GM18511 (cell line): ENCODE measurements around the gene SPATA31C1.
"Not testable (repeated sequence)": the region's sequence is repeated elsewhere in the genome, so short reads cannot be mapped to it uniquely, and the experiment has no call there.

Experiments used
- ATAC-seq: cut with Tn5 transposase; IDR thresholded peaks from one replicate; pipeline ENCODE4 v1.9.1; 2021; ENCODE audit warnings: mild to moderate bottlenecking, moderate library complexity; ENCODE audit not compliant: unreplicated experiment

SPATA31C1 gene

GRCh38 chr9:87886210-87886932 lies 31.4 kb upstream of the SPATA31C1 start:
- no peak for ATAC-seq

- no peak for ATAC-seq
Measured at GRCh38 chr9:87886933-87887505, 30.7 kb upstream of the SPATA31C1 start.

GRCh38 chr9:87887661-87888480 lies 29.9 kb upstream of the SPATA31C1 start:
- ATAC-seq: no peak

GRCh38 chr9:87888501-87888900 lies 29.3 kb upstream of the SPATA31C1 start:
- ATAC-seq: no peak

DNA sequence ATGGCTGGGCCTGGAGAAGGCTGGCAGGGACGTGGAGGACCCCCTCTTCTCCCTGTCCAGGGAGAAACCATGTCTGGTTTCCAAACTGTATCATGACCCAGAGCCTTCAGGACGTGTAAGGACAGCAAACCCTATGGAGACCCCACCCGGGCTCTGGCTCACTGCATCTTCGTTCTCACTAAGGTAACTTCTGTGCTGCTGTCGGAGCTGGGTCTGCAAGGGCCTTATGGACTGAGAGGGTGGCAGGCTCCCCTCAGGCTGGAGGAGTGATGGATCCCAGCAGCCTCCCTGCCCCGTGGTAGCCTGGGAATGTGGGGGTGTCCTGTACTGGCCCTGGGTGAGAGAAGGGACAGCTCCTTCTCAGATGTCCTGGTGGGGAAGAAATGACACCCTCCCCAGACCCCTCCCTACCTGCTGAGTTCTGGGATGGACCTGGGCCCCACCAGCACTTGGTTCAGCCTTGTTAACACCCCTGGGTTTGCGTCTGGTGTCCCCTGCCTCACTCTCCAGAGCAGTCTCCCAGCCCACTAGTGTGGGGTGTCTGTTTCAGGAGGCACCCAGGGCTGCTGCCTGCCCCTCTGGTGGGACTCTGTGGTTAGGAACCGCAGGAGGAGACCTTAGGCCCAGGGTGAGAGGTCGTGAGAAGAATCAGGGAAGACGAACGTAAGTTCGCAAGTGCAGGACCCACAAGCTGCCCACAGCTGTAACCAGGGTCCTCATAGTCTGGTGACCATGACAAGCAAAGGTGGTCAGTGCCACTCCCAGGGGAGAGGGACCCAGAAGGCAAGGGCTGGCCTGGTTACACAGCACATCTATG lies 28.5 kb upstream of the SPATA31C1 start:
- no peak for ATAC-seq

DNA sequence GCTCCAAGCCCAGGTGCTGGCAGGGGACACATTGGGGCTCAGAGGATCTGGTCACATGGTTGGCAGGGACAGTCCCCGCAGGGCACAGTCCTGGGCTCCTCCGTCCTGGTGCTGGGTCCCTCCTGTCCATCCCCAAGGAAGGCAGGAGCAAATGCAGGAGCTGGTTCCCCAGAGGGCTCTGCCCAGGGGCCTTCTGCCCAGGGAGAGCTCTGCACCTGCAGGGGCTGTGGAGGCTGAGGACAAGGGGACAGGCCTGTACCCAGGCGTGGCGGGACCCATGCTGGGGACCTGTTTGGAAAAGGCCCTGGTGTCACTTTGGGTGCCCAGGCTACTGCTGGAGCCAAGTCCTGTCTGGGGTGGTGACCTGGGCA lies 27.9 kb upstream of the SPATA31C1 start:
- no peak for ATAC-seq

GRCh38 chr9:87890837-87891236 lies 26.9 kb upstream of the SPATA31C1 start:
- no peak for ATAC-seq

DNA sequence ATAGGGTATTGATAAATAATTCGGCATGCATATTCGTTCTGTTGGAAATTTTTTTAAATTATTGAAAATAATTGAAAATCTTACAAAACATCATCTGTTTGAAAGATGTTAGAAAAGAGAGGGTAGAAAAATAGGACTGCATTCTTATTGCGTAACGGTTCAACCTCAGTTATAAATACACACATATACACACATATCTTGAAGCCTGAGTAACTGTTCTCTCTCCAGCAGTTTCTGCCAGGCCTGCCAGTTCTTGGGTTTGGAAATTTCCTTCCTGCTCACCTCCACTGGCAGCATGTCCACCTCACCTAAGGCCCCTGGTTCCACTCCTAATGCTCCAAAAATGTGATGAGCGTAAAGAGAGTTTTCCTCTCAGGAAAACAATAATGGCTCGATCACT lies 26.0 kb upstream of the SPATA31C1 start:
- no peak for ATAC-seq

DNA sequence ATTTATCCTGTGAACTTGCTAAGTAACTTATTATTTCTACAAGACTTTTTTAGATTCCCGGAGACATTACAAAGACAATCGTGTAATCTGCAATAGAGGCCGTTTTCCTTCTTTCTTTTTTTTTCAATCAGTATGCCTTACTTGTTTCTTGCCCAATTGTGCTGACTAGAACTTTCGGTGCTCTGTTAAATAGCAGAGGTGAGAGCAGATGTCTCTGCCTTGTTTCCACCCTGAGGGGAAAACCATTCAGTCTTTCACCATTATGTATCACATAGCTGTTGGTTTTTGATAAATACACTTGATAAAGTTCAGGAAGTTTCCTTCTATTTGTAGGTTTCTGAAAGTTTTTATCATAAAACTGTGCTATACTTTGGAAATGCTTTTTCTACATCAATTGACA lies 24.8 kb upstream of the SPATA31C1 start:
- ATAC-seq: no peak

- ATAC-seq: no peak
Measured at GRCh38 chr9:87894998-87895625, 22.6 kb upstream of the SPATA31C1 start.

DNA sequence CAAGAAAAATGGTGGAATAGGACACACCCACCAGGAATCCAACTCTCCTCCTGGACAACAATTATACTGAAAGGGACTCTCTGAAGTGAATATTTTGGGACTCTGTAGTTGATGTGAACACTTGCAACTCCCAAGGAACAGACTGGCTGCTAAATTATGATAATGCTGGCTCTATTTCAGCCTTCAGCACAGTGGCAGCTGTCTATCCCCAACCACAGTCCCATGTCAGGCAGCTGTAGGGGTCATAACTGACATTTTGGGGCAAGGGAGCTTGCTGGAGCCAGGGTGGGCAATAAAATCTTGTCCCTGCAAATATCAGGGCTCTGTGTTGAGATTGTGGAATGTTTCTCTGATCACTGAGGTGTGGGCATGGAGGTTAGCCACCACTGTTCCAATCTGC lies 20.9 kb upstream of the SPATA31C1 start:
- no peak for ATAC-seq

DNA sequence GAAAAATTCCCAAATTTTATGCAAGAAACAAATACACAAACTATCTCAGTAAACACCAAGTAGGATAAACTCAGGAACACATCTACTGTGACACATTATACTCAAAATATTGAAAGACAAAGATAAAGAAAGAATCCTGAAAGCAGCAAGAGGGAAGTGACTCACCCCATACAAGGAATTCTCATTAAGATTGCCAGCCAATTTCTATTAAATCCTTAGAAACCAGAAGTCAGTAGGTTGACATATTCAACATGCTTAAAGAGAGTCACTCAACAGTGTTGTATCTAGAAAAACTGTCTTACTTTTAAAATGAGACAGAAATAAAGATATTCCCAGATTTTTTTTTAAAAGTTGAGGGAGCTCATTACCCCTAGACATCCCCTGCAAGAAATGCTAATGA lies 19.6 kb upstream of the SPATA31C1 start:
- no peak for ATAC-seq

GRCh38 chr9:87902371-87902770 lies 15.4 kb upstream of the SPATA31C1 start:
- not testable (repeated sequence) for ATAC-seq

DNA sequence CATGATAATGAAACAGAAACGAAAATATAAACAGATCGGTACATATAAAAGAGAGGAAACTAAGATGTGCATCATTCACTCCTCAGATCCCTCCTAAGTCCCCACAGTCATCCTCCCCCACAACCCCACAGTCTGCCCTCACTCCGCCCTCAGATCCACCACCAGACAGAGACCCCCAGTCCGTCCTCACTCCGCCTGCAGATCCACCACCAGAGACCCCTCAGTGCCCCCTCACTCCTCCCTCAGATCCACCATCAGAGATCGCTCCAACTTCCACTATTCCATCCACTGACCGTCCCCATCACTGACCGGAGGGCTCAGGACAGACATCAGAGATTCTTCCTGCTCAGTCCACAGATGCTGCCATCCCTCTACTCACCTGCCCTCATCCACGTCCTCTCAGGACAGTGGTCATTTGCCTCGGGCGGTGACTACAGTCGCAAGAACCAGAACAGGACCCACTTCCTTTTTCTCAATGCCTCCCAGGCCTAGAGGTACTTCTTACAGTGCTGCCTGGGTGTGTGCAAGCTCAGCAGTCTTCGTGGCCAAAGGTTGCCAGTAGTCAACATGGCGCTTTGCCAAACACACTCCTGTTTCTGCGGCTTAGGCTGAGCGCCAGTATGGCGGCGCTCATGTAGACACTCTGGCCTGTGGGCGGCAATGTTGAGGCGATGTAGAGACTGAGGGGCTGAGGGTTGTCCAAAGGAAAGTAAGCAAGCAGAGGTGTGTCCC lies 8.3 kb upstream of the SPATA31C1 start:
- no peak for ATAC-seq

GRCh38 chr9:87910821-87911220 lies 6.9 kb upstream of the SPATA31C1 start:
- no peak for ATAC-seq

- not testable (repeated sequence) for ATAC-seq
Measured at GRCh38 chr9:87919013-87919412, 1.3 kb downstream of the SPATA31C1 start.

- not testable (repeated sequence) for ATAC-seq
Measured at GRCh38 chr9:87921561-87921960, 3.8 kb downstream of the SPATA31C1 start.

DNA sequence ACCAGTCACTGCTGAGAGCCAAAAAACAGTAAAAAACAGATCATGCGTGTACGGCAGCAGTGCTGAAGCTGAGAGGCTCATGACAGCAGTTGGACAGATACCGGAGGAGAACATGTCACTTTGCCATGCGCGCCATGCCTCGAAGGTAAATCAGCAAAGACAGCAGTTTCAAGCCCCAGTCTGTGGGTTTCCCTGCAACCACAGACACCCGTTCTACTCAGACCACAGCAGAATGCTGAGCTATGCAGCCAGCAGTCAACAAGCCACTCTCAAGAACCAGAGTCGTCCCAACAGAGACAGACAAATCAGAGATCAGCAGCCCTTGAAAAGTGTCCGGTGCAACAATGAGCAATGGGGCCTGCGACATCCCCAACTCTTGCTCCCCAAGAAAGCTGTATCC lies 5.2 kb downstream of the SPATA31C1 start:
- not testable (repeated sequence) for ATAC-seq

DNA sequence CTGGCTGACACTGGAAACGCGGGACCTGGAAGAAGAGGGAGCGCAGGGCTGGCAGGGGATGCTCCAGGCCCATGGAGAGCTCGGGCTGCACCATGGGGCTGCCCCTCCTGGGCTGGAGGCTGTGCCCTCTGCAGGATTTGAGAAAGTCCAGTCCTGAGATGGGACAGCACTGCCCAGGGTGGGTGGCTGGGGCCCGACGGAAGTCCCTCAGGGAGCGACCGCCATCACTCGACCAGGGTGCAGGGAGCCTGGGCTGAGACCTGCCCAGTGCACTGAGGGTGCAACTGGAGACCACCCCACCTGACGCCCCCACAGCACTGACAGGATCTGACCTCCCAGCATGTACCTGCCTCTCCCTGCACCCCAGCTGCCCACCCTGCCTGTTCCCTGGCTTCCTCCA lies 7.1 kb downstream of the SPATA31C1 start:
- ATAC-seq: not testable (repeated sequence)

DNA sequence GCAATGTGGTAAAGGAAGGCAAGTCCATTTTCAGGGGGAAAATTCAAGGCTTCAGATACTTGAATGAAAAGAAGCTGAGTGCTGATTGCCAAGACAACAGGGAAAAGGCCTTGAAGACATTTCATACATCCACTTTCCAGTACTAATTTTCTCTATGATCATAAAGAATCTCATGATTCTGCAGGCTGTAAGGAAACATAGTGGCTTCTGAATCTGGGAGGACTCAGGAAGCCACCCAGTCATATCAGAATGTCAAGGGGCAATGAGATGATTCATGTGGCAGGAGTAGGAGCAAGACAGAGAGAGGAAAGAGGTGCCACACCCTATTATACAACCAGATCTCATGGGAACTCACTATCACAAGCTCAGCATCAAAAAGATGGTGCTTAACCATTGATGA lies 11.4 kb downstream of the SPATA31C1 start:
- not testable (repeated sequence) for ATAC-seq
